HepG2 (cell line): ENCODE measurements around the gene ANKLE1. TPM values are rescaled to one million over a fixed set of nuclear protein-coding genes. Genes with fewer than 3 reads are reported as not detected.

Source experiments
- ATAC-seq: fragments of 200-7000 bp; cut with Tn5 transposase; 3 replicates; pipeline ENCODE4 v1.9.1; 2020; ENCODE audit warnings: mild to moderate bottlenecking, moderate library complexity
- BruUV-seq: library from RNA; stranded (reverse); fragments of 400-500 nt; replicated peaks from 2 replicates; lab custom pipeline; 2021; lab: Mats Ljungman, UMichigan
- CTCF ChIA-PET: fragments of 300-600 bp; formaldehyde crosslinking; extraction: SDS; loops from one replicate; lab custom pipeline; 2021; ENCODE audit warnings: low total read pairs, inconsistent platforms, low intra/inter-chr PET ratio; lab: Yijun Ruan, JAX
- POLR2A ChIA-PET: fragments of 350-600 bp; sonication (Branson Sonifier 250); formaldehyde crosslinking; loops from one replicate; lab custom pipeline; 2020; ENCODE audit warnings: antibody characterized with exemption, inconsistent platforms; lab: Yijun Ruan, JAX
- DNase-seq: peaks from one replicate; pipeline ENCODE4 v3.0.0-alpha.2; 2015; ENCODE audit warnings: low spot score
- FAIRE-seq: peaks from 3 replicates; lab custom pipeline; 2011; peaks lifted over from hg19 to GRCh38; lab: Jason Lieb, UNC
- H2AFZ ChIP-seq: one replicate; pipeline ENCODE4 v1.6.1; 2011; ENCODE audit warnings: low read length, inconsistent platforms
- H3K27ac ChIP-seq: fragments of 300-600 bp; 3 replicates; pipeline ENCODE4 v1.8.0; 2011; ENCODE audit warnings: mixed run types, mild to moderate bottlenecking, mixed read lengths, low read length, inconsistent platforms; ENCODE audit not compliant: insufficient read depth; ENCODE audit errors: extremely low read length
- H3K27me3 ChIP-seq, 2 experiments: fragments of 200-600 bp in 1 of 2; 2 replicates in 1 of 2; 3 replicates in 1 of 2; pipeline versions ENCODE4 v1.6.0 to v1.8.0; 2011; ENCODE audit warnings: low read length in 2 of 2, mild to moderate bottlenecking in 2 of 2, moderate library complexity in 2 of 2, inconsistent platforms in 1 of 2; ENCODE audit not compliant: insufficient read depth in 2 of 2, control insufficient read depth in 1 of 2
- H3K36me3 ChIP-seq, 2 experiments: fragments of 200-600 bp in 1 of 2; replicated peaks in 1 of 2; 2 replicates in 1 of 2; 3 replicates in 1 of 2; pipeline versions ENCODE4 v1.5.1 to v1.8.0; 2011; ENCODE audit warnings: low read length in 2 of 2, inconsistent platforms in 1 of 2; ENCODE audit not compliant: insufficient read depth in 2 of 2, control insufficient read depth in 1 of 2
- H3K4me1 ChIP-seq: 2 replicates; pipeline ENCODE4 v1.5.1; 2012; ENCODE audit warnings: low read length, inconsistent platforms; ENCODE audit not compliant: insufficient read depth
- H3K4me2 ChIP-seq: 2 replicates; pipeline ENCODE4 v1.6.0; 2011; ENCODE audit warnings: low read depth, low read length, inconsistent platforms
- H3K4me3 ChIP-seq, 3 experiments: fragments of 200-600 bp in 1 of 3; sonication (generic), shearing (Covaris generic) in 1 of 3; replicated peaks in 1 of 3; 2 replicates each; pipeline ENCODE4 v1.5.1; 2011 to 2016; ENCODE audit warnings: low read length in 3 of 3, inconsistent platforms in 2 of 3, low read depth in 2 of 3, mild to moderate bottlenecking in 2 of 3, control low read depth in 1 of 3, mixed read lengths in 1 of 3; ENCODE audit not compliant: insufficient read depth in 1 of 3
- H3K79me2 ChIP-seq: one replicate; pipeline ENCODE4 v1.6.1; 2011; ENCODE audit warnings: low read length, inconsistent platforms; ENCODE audit not compliant: insufficient read depth
- H3K9ac ChIP-seq: 2 replicates; pipeline ENCODE4 v1.6.0; 2011; ENCODE audit warnings: mild to moderate bottlenecking, low read depth, low read length, inconsistent platforms; ENCODE audit not compliant: insufficient read depth
- H3K9me3 ChIP-seq: 2 replicates; pipeline ENCODE4 v1.5.1; 2012; ENCODE audit warnings: mild to moderate bottlenecking, low read length
- H4K20me1 ChIP-seq: 2 replicates; pipeline ENCODE4 v1.6.0; 2011; ENCODE audit warnings: inconsistent platforms, mild to moderate bottlenecking, low read length, moderate library complexity; ENCODE audit not compliant: insufficient read depth
- AGO1 ChIP-seq: fragments of 200-400 bp; formaldehyde crosslinking; IDR thresholded peaks from 2 replicates; pipeline ENCODE4 v1.6.1; 2017; ENCODE audit warnings: mild to moderate bottlenecking, low read depth, low read length, moderate library complexity; ENCODE audit not compliant: poor library complexity, severe bottlenecking
- AGO2 ChIP-seq: fragments of 200-400 bp; formaldehyde crosslinking; optimal IDR thresholded peaks from 2 replicates; pipeline ENCODE3; 2017; ENCODE audit warnings: mild to moderate bottlenecking, low read depth, low read length, moderate library complexity
- DZIP1 ChIP-seq: sonication (generic); formaldehyde crosslinking; IDR thresholded peaks from 2 replicates; pipeline ENCODE4 v1.5.0; 2020; ENCODE audit warnings: mild to moderate bottlenecking, missing genetic modification reagents
- POLR2G ChIP-seq: fragments of 200-400 bp; formaldehyde crosslinking; IDR thresholded peaks from 2 replicates; pipeline ENCODE4 v1.6.1; 2018; ENCODE audit warnings: mild to moderate bottlenecking, low read depth, low read length, moderate library complexity
- PRPF4 ChIP-seq: fragments of 200-400 bp; formaldehyde crosslinking; IDR thresholded peaks from 2 replicates; pipeline ENCODE4 v1.6.1; 2016; ENCODE audit warnings: low read length, low read depth; ENCODE audit not compliant: poor library complexity, severe bottlenecking
- RBFOX2 ChIP-seq: fragments of 200-400 bp; formaldehyde crosslinking; IDR thresholded peaks from 2 replicates; pipeline ENCODE4 v1.6.1; 2017; ENCODE audit warnings: low read depth, mild to moderate bottlenecking, low read length
- ZBTB46 ChIP-seq: sonication (generic); formaldehyde crosslinking; IDR thresholded peaks from 2 replicates; pipeline ENCODE4 v1.4.0; 2020; ENCODE audit warnings: mild to moderate bottlenecking, missing genetic modification reagents, borderline replicate concordance
- ZNF703 ChIP-seq: sonication (generic); formaldehyde crosslinking; IDR thresholded peaks from 2 replicates; pipeline ENCODE4 v1.5.1; 2020; ENCODE audit warnings: missing genetic modification reagents, mild to moderate bottlenecking, moderate library complexity, borderline replicate concordance
- WGBS: methylation state at CpG from one replicate; pipeline ENCODE4 v1.1.6; 2017; ENCODE audit warnings: low lambda C conversion rate; 5-methylcytosine and 5-hydroxymethylcytosine counted together
- in situ Hi-C: cut with HindIII; loops from 2 replicates; pipeline ENCODE4 v1.10.0; 2017; ENCODE audit warnings: low pct_unique_long_range_greater_than_20kb; ENCODE audit not compliant: extremely low pct_ligation_motif_present
- intact Hi-C: fragments of 100-400 bp; cut with micrococcal nuclease; formaldehyde crosslinking; loops from one replicate; pipeline ENCODE4 v1.10.0; 2022; ENCODE audit not compliant: unreplicated experiment
- polyA plus RNA-seq, 8 experiments: library from polyadenylated mRNA; depleted of rRNA in 3 of 8; stranded (reverse) in 7 of 8; unstranded in 1 of 8; fragments of >200 nt; fragmentation: Illumina TruSeq in 4 of 8; extraction: Trizol in 4 of 8; gene quantifications; 2 replicates each; pipeline versions ENCODE4 v1.2.1 to v1.2.3, GENCODE V29; 2011 to 2016; ENCODE audit warnings: low read depth in 4 of 8, missing spikeins in 1 of 8, mixed read lengths in 1 of 8; ENCODE audit not compliant: insufficient read depth in 1 of 8
- total RNA-seq, 5 experiments: library from RNA; depleted of rRNA; stranded (reverse); fragments of >200 nt; fragmentation: Illumina TruSeq; extraction: Trizol; gene quantifications; 2 replicates each; pipeline ENCODE4 v1.2.3, GENCODE V29; 2016; ENCODE audit warnings: low read depth in 1 of 5

The ANKLE1 gene
- total and polyA plus RNA-seq, 2 of the 13 experiments (the other 11 are each of a cell fraction or from before 2014, with no cell fraction given), result 0.69 to 1.5 TPM

- DNase-seq, result no peak
- FAIRE-seq, result no peak
- no peak for ATAC-seq
- H3K27ac ChIP-seq, result no peak overlapping the region
- intact Hi-C loops, result no loop called here
- no TSS peak for BruUV-seq
- in situ Hi-C loops, result no loop called here
- ChIA-PET POLR2A (interaction anchor here (3.4 to 8.5 kb wide), 2 partner anchors 8 to 17 kb away, joined by 12 to 178 read pairs; partner anchors contain the start of gene USE1), CTCF (no interaction called here)
- H3K79me2 ChIP-seq, result peaks cover 10% of the 10 kb centered on the region
- H3K27me3 ChIP-seq, result no peaks in the 10 kb centered on the region
- no peaks in the 10 kb centered on the region for H3K9me3 ChIP-seq
- no peak overlapping the region for H3K4me2 ChIP-seq
- H3K4me3 ChIP-seq, result no peak overlapping the region
- peaks cover 28% of the 10 kb centered on the region for H3K4me1 ChIP-seq
- H2AFZ ChIP-seq, result no peak overlapping the region
- over 99% methylated on average over 23 of the region's 25 CpGs for WGBS
- H3K36me3 ChIP-seq, result peaks cover 15 to 43% of the 10 kb centered on the region in 2 experiments
- TF ChIP-seq RBFOX2, result peak; percentile 78
- TF ChIP-seq PRPF4, result no peak
- TF ChIP-seq DZIP1 (CRISPR knock-in tag), result no peak
- TF ChIP-seq ZNF703 (CRISPR knock-in tag), result no peak
- TF ChIP-seq AGO1, result peak; percentile 60
- no peak for TF ChIP-seq ZBTB46 (CRISPR knock-in tag)
- TF ChIP-seq AGO2, result peak; percentile 97
- TF ChIP-seq POLR2G, result 0 out of 2 replicates have a peak, but pooled peaks have one; percentile 14
- H4K20me1 ChIP-seq, result peaks cover 4% of the 10 kb centered on the region; the same call in 1 of the 2 replicates
- no peak overlapping the region for H3K9ac ChIP-seq
These were observed 49.4 kb upstream of the ANKLE1 start for GRCh38 chr19:17232258-17232657.
